Upper lobe of left lung (tissue), 4 donors: ENCODE results near the gene IGFBP6.

ENCODE experiments used
- EP300 ChIP-seq, 4 donors: sonication (generic); formaldehyde crosslinking; IDR thresholded peaks; one replicate each; pipeline ENCODE4 v1.5.1; 2017; ENCODE audit warnings: antibody characterized with exemption in 4 of 4, control low read depth in 2 of 4
- POLR2A ChIP-seq, 4 donors: fragments of 450-650 bp; IDR thresholded peaks; one replicate each; pipeline ENCODE4 v1.5.1; 2016 to 2017; ENCODE audit warnings: antibody characterized with exemption in 4 of 4, mild to moderate bottlenecking in 2 of 4
- TF ChIP-seq, protein P1 (sequence below), 6 experiments: fragments of 450-650 bp in 4 of 6; fragments of 200-600 bp in 2 of 6; sonication (generic) in 2 of 6; IDR thresholded peaks; one replicate each; pipeline ENCODE4 v1.5.1; 2016 to 2019; ENCODE audit warnings: antibody characterized with exemption in 6 of 6

DNA sequence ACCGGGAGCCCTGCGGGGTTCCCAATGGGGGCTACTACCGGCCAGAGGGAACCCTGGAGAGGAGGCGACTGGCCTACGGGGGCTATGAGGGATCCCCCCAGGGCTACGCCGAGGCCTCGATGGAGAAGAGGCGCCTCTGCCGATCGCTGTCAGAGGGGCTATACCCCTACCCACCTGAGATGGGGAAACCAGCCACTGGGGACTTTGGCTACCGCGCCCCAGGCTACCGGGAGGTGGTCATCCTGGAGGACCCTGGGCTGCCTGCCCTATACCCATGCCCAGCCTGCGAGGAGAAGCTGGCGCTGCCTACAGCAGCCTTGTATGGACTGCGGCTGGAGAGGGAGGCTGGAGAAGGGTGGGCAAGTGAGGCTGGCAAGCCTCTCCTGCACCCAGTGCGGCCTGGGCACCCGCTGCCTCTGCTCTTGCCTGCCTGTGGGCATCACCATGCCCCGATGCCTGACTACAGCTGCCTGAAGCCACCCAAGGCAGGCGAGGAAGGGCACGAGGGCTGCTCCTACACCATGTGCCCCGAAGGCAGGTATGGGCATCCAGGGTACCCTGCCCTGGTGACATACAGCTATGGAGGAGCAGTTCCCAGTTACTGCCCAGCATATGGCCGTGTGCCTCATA lies 37.9 kb upstream of the IGFBP6 start:
- TF ChIP-seq, protein P1, sequence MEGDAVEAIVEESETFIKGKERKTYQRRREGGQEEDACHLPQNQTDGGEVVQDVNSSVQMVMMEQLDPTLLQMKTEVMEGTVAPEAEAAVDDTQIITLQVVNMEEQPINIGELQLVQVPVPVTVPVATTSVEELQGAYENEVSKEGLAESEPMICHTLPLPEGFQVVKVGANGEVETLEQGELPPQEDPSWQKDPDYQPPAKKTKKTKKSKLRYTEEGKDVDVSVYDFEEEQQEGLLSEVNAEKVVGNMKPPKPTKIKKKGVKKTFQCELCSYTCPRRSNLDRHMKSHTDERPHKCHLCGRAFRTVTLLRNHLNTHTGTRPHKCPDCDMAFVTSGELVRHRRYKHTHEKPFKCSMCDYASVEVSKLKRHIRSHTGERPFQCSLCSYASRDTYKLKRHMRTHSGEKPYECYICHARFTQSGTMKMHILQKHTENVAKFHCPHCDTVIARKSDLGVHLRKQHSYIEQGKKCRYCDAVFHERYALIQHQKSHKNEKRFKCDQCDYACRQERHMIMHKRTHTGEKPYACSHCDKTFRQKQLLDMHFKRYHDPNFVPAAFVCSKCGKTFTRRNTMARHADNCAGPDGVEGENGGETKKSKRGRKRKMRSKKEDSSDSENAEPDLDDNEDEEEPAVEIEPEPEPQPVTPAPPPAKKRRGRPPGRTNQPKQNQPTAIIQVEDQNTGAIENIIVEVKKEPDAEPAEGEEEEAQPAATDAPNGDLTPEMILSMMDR (IDR thresholded peaks at IDR 0.05) = no peak
- TF ChIP-seq EP300 (IDR thresholded peaks at IDR 0.05) (no peak), POLR2A (IDR thresholded peaks at IDR 0.05) (no peak)
